ENCODE data around the gene KRTAP13-1. TPM values are rescaled to one million over a fixed set of nuclear protein-coding genes. Genes with fewer than 3 reads are reported as not detected.

KRTAP13-1 gene
- total and polyA plus RNA-seq, 5 donors, result not detected

Small RNA genes lying within 50 kb of the gene (microRNA-seq; reads per million reads assigned to microRNA genes)
- gene MIR4327, result 0 reads per million in 2 donors

Other genes with a start within 250 kb of the KRTAP13-1 start
- gene CLDN17, start 229.2 kb upstream of the KRTAP13-1 start, total RNA-seq, result not detected
- gene CLDN17, start 229.2 kb upstream of the KRTAP13-1 start, polyA plus RNA-seq, result not detected
- not detected for gene CLDN8, start 179.9 kb upstream of the KRTAP13-1 start, total RNA-seq
- gene CLDN8, start 179.9 kb upstream of the KRTAP13-1 start, polyA plus RNA-seq, result not detected
- not detected for gene KRTAP24-1, start 113.1 kb upstream of the KRTAP13-1 start, total RNA-seq
- gene KRTAP24-1, start 113.1 kb upstream of the KRTAP13-1 start, polyA plus RNA-seq, result not detected
- gene KRTAP25-1, start 106.5 kb upstream of the KRTAP13-1 start, total RNA-seq, result not detected
- gene KRTAP25-1, start 106.5 kb upstream of the KRTAP13-1 start, polyA plus RNA-seq, result not detected
- not detected for gene KRTAP26-1, start 75.7 kb upstream of the KRTAP13-1 start, total RNA-seq
- not detected for gene KRTAP26-1, start 75.7 kb upstream of the KRTAP13-1 start, polyA plus RNA-seq
- gene KRTAP27-1, start 58.3 kb upstream of the KRTAP13-1 start, total RNA-seq, result not detected
- not detected for gene KRTAP27-1, start 58.3 kb upstream of the KRTAP13-1 start, polyA plus RNA-seq
- not detected for gene KRTAP23-1, start 47.4 kb upstream of the KRTAP13-1 start, total RNA-seq
- not detected for gene KRTAP23-1, start 47.4 kb upstream of the KRTAP13-1 start, polyA plus RNA-seq
- gene KRTAP13-2, start 23.8 kb upstream of the KRTAP13-1 start, total RNA-seq, result not detected
- not detected for gene KRTAP13-2, start 23.8 kb upstream of the KRTAP13-1 start, polyA plus RNA-seq
- gene KRTAP13-3, start 29.9 kb downstream of the KRTAP13-1 start, total RNA-seq, result not detected
- not detected for gene KRTAP13-3, start 29.9 kb downstream of the KRTAP13-1 start, polyA plus RNA-seq
- gene KRTAP13-4, start 34.2 kb downstream of the KRTAP13-1 start, total RNA-seq, result not detected
- gene KRTAP13-4, start 34.2 kb downstream of the KRTAP13-1 start, polyA plus RNA-seq, result not detected
- not detected for gene KRTAP15-1, start 44.2 kb downstream of the KRTAP13-1 start, total RNA-seq
- not detected for gene KRTAP15-1, start 44.2 kb downstream of the KRTAP13-1 start, polyA plus RNA-seq
- not detected for gene KRTAP19-1, start 84.3 kb downstream of the KRTAP13-1 start, total RNA-seq
- gene KRTAP19-1, start 84.3 kb downstream of the KRTAP13-1 start, polyA plus RNA-seq, result not detected
- gene KRTAP19-2, start 91.4 kb downstream of the KRTAP13-1 start, total RNA-seq, result not detected
- not detected for gene KRTAP19-2, start 91.4 kb downstream of the KRTAP13-1 start, polyA plus RNA-seq
- not detected for gene KRTAP19-3, start 96.0 kb downstream of the KRTAP13-1 start, total RNA-seq
- gene KRTAP19-3, start 96.0 kb downstream of the KRTAP13-1 start, polyA plus RNA-seq, result not detected
- not detected for gene KRTAP19-4, start 101.1 kb downstream of the KRTAP13-1 start, total RNA-seq
- gene KRTAP19-4, start 101.1 kb downstream of the KRTAP13-1 start, polyA plus RNA-seq, result not detected
- not detected for gene KRTAP19-5, start 106.1 kb downstream of the KRTAP13-1 start, total RNA-seq
- not detected for gene KRTAP19-5, start 106.1 kb downstream of the KRTAP13-1 start, polyA plus RNA-seq
- not detected for gene KRTAP19-6, start 145.8 kb downstream of the KRTAP13-1 start, total RNA-seq
- gene KRTAP19-6, start 145.8 kb downstream of the KRTAP13-1 start, polyA plus RNA-seq, result not detected
- not detected for gene KRTAP19-7, start 165.3 kb downstream of the KRTAP13-1 start, total RNA-seq
- 0.52 TPM for gene KRTAP19-7, start 165.3 kb downstream of the KRTAP13-1 start, polyA plus RNA-seq
- gene KRTAP22-2, start 194.4 kb downstream of the KRTAP13-1 start, total RNA-seq, result not detected
- gene KRTAP22-2, start 194.4 kb downstream of the KRTAP13-1 start, polyA plus RNA-seq, result not detected
- not detected for gene KRTAP6-3, start 196.4 kb downstream of the KRTAP13-1 start, total RNA-seq
- gene KRTAP6-3, start 196.4 kb downstream of the KRTAP13-1 start, polyA plus RNA-seq, result not detected
- gene KRTAP6-2, start 202.9 kb downstream of the KRTAP13-1 start, total RNA-seq, result not detected
- not detected for gene KRTAP6-2, start 202.9 kb downstream of the KRTAP13-1 start, polyA plus RNA-seq
- gene KRTAP22-1, start 205.1 kb downstream of the KRTAP13-1 start, total RNA-seq, result not detected
- not detected for gene KRTAP22-1, start 205.1 kb downstream of the KRTAP13-1 start, polyA plus RNA-seq
- gene KRTAP6-1, start 217.9 kb downstream of the KRTAP13-1 start, total RNA-seq, result not detected
- gene KRTAP6-1, start 217.9 kb downstream of the KRTAP13-1 start, polyA plus RNA-seq, result not detected
- not detected for gene KRTAP20-1, start 220.4 kb downstream of the KRTAP13-1 start, total RNA-seq
- gene KRTAP20-1, start 220.4 kb downstream of the KRTAP13-1 start, polyA plus RNA-seq, result not detected
- gene KRTAP20-4, start 224.6 kb downstream of the KRTAP13-1 start, total RNA-seq, result not detected
- not detected for gene KRTAP20-4, start 224.6 kb downstream of the KRTAP13-1 start, polyA plus RNA-seq
- not detected for gene KRTAP20-2, start 239.2 kb downstream of the KRTAP13-1 start, total RNA-seq
- gene KRTAP20-2, start 239.2 kb downstream of the KRTAP13-1 start, polyA plus RNA-seq, result not detected
- gene KRTAP20-3, start 246.8 kb downstream of the KRTAP13-1 start, total RNA-seq, result not detected
- not detected for gene KRTAP20-3, start 246.8 kb downstream of the KRTAP13-1 start, polyA plus RNA-seq